Nephron progenitor cell (in vitro differentiated cells): ENCODE data around the gene FNDC3B.

ENCODE experiments used
- DNase-seq: peaks from one replicate; pipeline ENCODE4 v3.0.0; 2021
- H3K27ac Mint-ChIP-seq: 2 replicates; pipeline ENCODE4 v1.8.0; 2021; ENCODE audit warnings: mild to moderate bottlenecking, moderate library complexity, mixed read lengths
- H3K27me3 Mint-ChIP-seq: 2 replicates; pipeline ENCODE4 v1.8.0; 2021; ENCODE audit warnings: mild to moderate bottlenecking, low read depth, mixed read lengths; ENCODE audit not compliant: poor library complexity
- H3K36me3 Mint-ChIP-seq: 2 replicates; pipeline ENCODE4 v1.8.0; 2021; ENCODE audit warnings: low read depth, mixed read lengths
- H3K4me1 Mint-ChIP-seq: 2 replicates; pipeline ENCODE4 v1.8.0; 2021; ENCODE audit warnings: mixed read lengths
- H3K4me3 Mint-ChIP-seq: 2 replicates; pipeline ENCODE4 v1.8.0; 2021; ENCODE audit warnings: mild to moderate bottlenecking, moderate library complexity, mixed read lengths
- H3K9me3 Mint-ChIP-seq: 2 replicates; pipeline ENCODE4 v1.8.0; 2021; ENCODE audit warnings: mild to moderate bottlenecking, moderate library complexity, mixed read lengths
- TF ChIP-seq, protein P1 (sequence below): fragments of 200-600 bp; sonication (generic); IDR thresholded peaks from 2 replicates; pipeline ENCODE4 v1.5.0; 2021; ENCODE audit warnings: antibody characterized with exemption

FNDC3B gene

DNA sequence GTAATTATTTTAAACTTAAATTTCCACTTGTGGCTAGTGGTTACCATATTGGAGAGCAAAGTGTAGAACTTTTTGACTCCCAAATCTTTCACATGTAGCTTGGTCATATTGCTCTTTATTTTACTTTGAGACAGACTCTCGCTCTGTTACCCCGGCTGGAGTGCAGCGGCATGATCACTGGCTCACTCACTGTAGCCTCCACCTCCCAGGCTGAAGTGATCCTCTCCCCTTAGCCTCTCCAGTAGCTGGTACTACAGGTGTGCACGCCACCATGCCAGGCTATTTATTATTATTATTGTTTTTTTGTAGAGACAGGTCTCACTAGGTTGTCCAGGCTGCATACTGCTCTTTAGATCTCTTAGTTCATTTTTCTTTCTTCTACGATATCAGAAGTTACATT is 3.9 kb downstream of the FNDC3B start:
- DNase-seq, result no peak
- TF ChIP-seq, protein P1, sequence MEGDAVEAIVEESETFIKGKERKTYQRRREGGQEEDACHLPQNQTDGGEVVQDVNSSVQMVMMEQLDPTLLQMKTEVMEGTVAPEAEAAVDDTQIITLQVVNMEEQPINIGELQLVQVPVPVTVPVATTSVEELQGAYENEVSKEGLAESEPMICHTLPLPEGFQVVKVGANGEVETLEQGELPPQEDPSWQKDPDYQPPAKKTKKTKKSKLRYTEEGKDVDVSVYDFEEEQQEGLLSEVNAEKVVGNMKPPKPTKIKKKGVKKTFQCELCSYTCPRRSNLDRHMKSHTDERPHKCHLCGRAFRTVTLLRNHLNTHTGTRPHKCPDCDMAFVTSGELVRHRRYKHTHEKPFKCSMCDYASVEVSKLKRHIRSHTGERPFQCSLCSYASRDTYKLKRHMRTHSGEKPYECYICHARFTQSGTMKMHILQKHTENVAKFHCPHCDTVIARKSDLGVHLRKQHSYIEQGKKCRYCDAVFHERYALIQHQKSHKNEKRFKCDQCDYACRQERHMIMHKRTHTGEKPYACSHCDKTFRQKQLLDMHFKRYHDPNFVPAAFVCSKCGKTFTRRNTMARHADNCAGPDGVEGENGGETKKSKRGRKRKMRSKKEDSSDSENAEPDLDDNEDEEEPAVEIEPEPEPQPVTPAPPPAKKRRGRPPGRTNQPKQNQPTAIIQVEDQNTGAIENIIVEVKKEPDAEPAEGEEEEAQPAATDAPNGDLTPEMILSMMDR, result no peak
- peak overlapping the region; percentile 47 for H3K4me3 Mint-ChIP-seq
- no peaks in the 10 kb centered on the region for H3K27me3 Mint-ChIP-seq
- no peak overlapping the region for H3K27ac Mint-ChIP-seq
- H3K36me3 Mint-ChIP-seq, result peaks cover 22% of the 10 kb centered on the region
- H3K4me1 Mint-ChIP-seq, result peaks cover 54% of the 10 kb centered on the region
- H3K9me3 Mint-ChIP-seq, result no peaks in the 10 kb centered on the region

GRCh38 chr3:172043766-172044165 is 4.4 kb downstream of the FNDC3B start:
- peaks cover 51% of the 10 kb centered on the region for H3K4me1 Mint-ChIP-seq
- no peaks in the 10 kb centered on the region for H3K27me3 Mint-ChIP-seq
- DNase-seq, result no peak
- no peak overlapping the region for H3K4me3 Mint-ChIP-seq
- peaks cover 27% of the 10 kb centered on the region for H3K36me3 Mint-ChIP-seq
- H3K27ac Mint-ChIP-seq, result no peak overlapping the region
- no peaks in the 10 kb centered on the region for H3K9me3 Mint-ChIP-seq
- TF ChIP-seq, protein P1, result no peak

DNA sequence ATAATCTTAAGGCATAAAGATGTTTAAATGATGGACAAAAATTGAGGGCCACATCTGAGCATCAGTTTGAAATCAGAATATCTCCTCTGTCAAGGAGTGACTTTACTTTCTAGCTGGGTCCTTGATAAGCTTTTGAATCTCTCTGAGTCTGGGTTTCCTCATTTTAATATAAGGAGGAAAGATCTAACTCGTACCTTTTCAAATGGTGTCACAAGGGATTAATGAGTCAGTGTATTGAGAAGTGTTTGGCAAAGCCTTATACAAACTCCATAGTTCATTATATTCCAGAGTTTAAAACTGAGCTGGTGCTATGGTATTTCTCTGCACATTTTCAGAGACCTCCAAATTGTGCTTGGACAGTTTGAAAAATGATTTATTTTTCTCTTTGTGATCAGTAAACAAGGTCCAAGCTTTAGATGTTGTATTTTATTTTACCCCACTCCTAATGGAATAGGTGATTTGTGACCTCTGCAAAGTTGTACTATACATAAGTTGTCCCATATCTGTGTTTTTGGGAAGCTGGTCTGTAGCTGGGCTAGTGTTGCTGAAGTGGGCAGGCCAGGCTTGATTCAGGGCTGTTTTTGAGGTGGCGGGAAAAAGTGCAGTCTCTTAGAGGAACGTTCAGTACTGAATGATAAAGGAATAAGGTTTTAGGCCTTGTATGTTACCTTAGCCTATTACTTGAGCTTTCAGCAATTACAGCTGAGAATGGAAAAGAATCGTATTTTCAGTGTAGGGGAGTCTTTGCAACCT is 5.6 kb downstream of the FNDC3B start:
- Mint-ChIP-seq H3K27me3 (no peaks in the 10 kb centered on the region), H3K4me3 (no peak overlapping the region), H3K36me3 (peaks cover 40% of the 10 kb centered on the region), H3K4me1 (peaks cover 47% of the 10 kb centered on the region), H3K27ac (peak overlapping the region; percentile 60), H3K9me3 (peaks cover 4% of the 10 kb centered on the region)
- TF ChIP-seq, protein P1, result no peak
- DNase-seq, result no peak

GRCh38 chr3:172046268-172046915 is 7.0 kb downstream of the FNDC3B start:
- H3K27ac Mint-ChIP-seq, result peak overlapping the region; percentile 2
- H3K36me3 Mint-ChIP-seq, result peaks cover 54% of the 10 kb centered on the region
- peaks cover 12% of the 10 kb centered on the region for H3K9me3 Mint-ChIP-seq
- H3K4me3 Mint-ChIP-seq, result no peak overlapping the region
- H3K27me3 Mint-ChIP-seq, result no peaks in the 10 kb centered on the region
- peaks cover 42% of the 10 kb centered on the region for H3K4me1 Mint-ChIP-seq
- no peak for DNase-seq
- TF ChIP-seq, protein P1, result no peak

GRCh38 chr3:172047567-172048115 is 8.3 kb downstream of the FNDC3B start:
- H3K27me3 Mint-ChIP-seq, result no peaks in the 10 kb centered on the region
- H3K9me3 Mint-ChIP-seq, result peaks cover 13% of the 10 kb centered on the region
- no peak overlapping the region for H3K27ac Mint-ChIP-seq
- DNase-seq, result no peak
- no peak overlapping the region for H3K4me3 Mint-ChIP-seq
- TF ChIP-seq, protein P1, result no peak
- peaks cover 62% of the 10 kb centered on the region for H3K36me3 Mint-ChIP-seq
- peaks cover 36% of the 10 kb centered on the region for H3K4me1 Mint-ChIP-seq
